HEK293T (cell line): ENCODE results near the gene COMMD7.

Source experiments
- ARNT ChIP-seq: fragments of 450-650 bp; IDR thresholded peaks from 2 replicates; pipeline ENCODE4 v1.6.1; 2017; ENCODE audit warnings: mild to moderate bottlenecking
- BHLHE40 ChIP-seq: fragments of 450-650 bp; IDR thresholded peaks from 2 replicates; pipeline ENCODE4 v1.6.1; 2016; ENCODE audit warnings: mild to moderate bottlenecking, moderate library complexity, borderline replicate concordance
- CTBP1 ChIP-seq: fragments of 450-650 bp; IDR thresholded peaks from 2 replicates; pipeline ENCODE4 v1.6.1; 2016; ENCODE audit warnings: borderline replicate concordance
- ELF4 ChIP-seq: fragments of 450-650 bp; IDR thresholded peaks from 2 replicates; pipeline ENCODE4 v1.6.1; 2017; ENCODE audit warnings: antibody characterized with exemption
- FOXA1 ChIP-seq: fragments of 450-650 bp; IDR thresholded peaks from 2 replicates; pipeline ENCODE4 v1.6.1; 2016; ENCODE audit warnings: mild to moderate bottlenecking
- FOXK2 ChIP-seq: fragments of 450-650 bp; IDR thresholded peaks from 2 replicates; pipeline ENCODE4 v1.6.1; 2016; ENCODE audit warnings: mild to moderate bottlenecking
- HDGF ChIP-seq: fragments of 450-650 bp; IDR thresholded peaks from 2 replicates; pipeline ENCODE4 v1.6.1; 2017; ENCODE audit warnings: antibody characterized with exemption, borderline replicate concordance
- L3MBTL2 ChIP-seq: fragments of 450-650 bp; conservative IDR thresholded peaks from 2 replicates; pipeline ENCODE4 v1.6.1; 2016; ENCODE audit warnings: mild to moderate bottlenecking
- LEF1 ChIP-seq: fragments of 450-650 bp; IDR thresholded peaks from 2 replicates; pipeline ENCODE4 v1.6.1; 2017; ENCODE audit warnings: mild to moderate bottlenecking, borderline replicate concordance
- NFRKB ChIP-seq: fragments of 450-650 bp; IDR thresholded peaks from 2 replicates; pipeline ENCODE4 v1.6.1; 2016; ENCODE audit warnings: mild to moderate bottlenecking, moderate library complexity
- SUZ12 ChIP-seq: fragments of 450-650 bp; IDR thresholded peaks from 2 replicates; pipeline ENCODE4 v1.6.1; 2016; ENCODE audit warnings: mild to moderate bottlenecking
- TARDBP ChIP-seq: fragments of 450-650 bp; IDR thresholded peaks from 2 replicates; pipeline ENCODE4 v1.6.1; 2016
- ZNF384 ChIP-seq: fragments of 450-650 bp; IDR thresholded peaks from 2 replicates; pipeline ENCODE4 v1.6.1; 2016

GRCh38 chr20:32707691-32708581, 35.3 kb downstream of the COMMD7 start:
- TF ChIP-seq BHLHE40 (no peak), ARNT (no peak), NFRKB (no peak), SUZ12 (no peak), LEF1 (no peak), FOXK2 (no peak), FOXA1 (no peak), ELF4 (no peak), TARDBP (no peak), HDGF (no peak), CTBP1 (no peak), ZNF384 (no peak), L3MBTL2 (no peak)
